NCI-H82 (cell line): Measurements from ENCODE around the gene SACM1L.
"Not testable (repeated sequence)": the region's sequence is repeated elsewhere in the genome, so short reads cannot be mapped to it uniquely, and the experiment has no call there.

Experiments
- DNase-seq: peaks from one replicate; lab custom pipeline; 2025; lab: John Stamatoyannopoulos, UW

The SACM1L gene

GRCh38 chr3:45741742-45742460 lies 52.7 kb downstream of the SACM1L start:
- no peak for DNase-seq

GRCh38 chr3:45742461-45743089 lies 53.4 kb downstream of the SACM1L start:
- no peak for DNase-seq

- DNase-seq, result no peak
Observed at GRCh38 chr3:45746165-45746776, 57.1 kb downstream of the SACM1L start.

- no peak for DNase-seq
Observed at GRCh38 chr3:45746777-45747622, 57.8 kb downstream of the SACM1L start.

GRCh38 chr3:45748068-45748467 lies 58.9 kb downstream of the SACM1L start:
- no peak for DNase-seq

GRCh38 chr3:45749036-45749600 lies 59.9 kb downstream of the SACM1L start:
- not testable (repeated sequence) for DNase-seq

- DNase-seq, result no peak
Observed at GRCh38 chr3:45749880-45750279, 60.7 kb downstream of the SACM1L start.

GRCh38 chr3:45751537-45752242 lies 62.5 kb downstream of the SACM1L start:
- no peak for DNase-seq

GRCh38 chr3:45753095-45753494 lies 63.9 kb downstream of the SACM1L start:
- DNase-seq, result no peak

GRCh38 chr3:45754461-45754860 lies 65.3 kb downstream of the SACM1L start:
- DNase-seq, result no peak

- DNase-seq, result no peak
Observed at GRCh38 chr3:45756055-45756454, 66.9 kb downstream of the SACM1L start.

GRCh38 chr3:45757141-45757540 lies 67.9 kb downstream of the SACM1L start:
- DNase-seq, result not testable (repeated sequence)

- no peak for DNase-seq
Observed at GRCh38 chr3:45758871-45759270, 69.7 kb downstream of the SACM1L start.

- no peak for DNase-seq
Observed at GRCh38 chr3:45759851-45760250, 70.7 kb downstream of the SACM1L start.

GRCh38 chr3:45760878-45761711 lies 71.9 kb downstream of the SACM1L start:
- peak; percentile 69 for DNase-seq

GRCh38 chr3:45761831-45762230 lies 72.6 kb downstream of the SACM1L start:
- DNase-seq, result no peak

- DNase-seq, result no peak
Observed at GRCh38 chr3:45762647-45763302, 73.6 kb downstream of the SACM1L start.

- no peak for DNase-seq
Observed at GRCh38 chr3:45763303-45763675, 74.1 kb downstream of the SACM1L start.

- DNase-seq, result no peak
Observed at GRCh38 chr3:45765266-45765851, 76.2 kb downstream of the SACM1L start.

GRCh38 chr3:45765958-45766357 lies 76.8 kb downstream of the SACM1L start:
- no peak for DNase-seq
